Immature natural killer cell (primary cell): ENCODE data around the gene AKT2. TPM values are rescaled to one million over a fixed set of nuclear protein-coding genes. Genes with fewer than 3 reads are reported as not detected.

Experiments
- DNase-seq, 3 donors: peaks; one replicate each; pipeline ENCODE4 v3.0.0; 2022; ENCODE audit warnings: mixed read lengths in 1 of 3
- H3K27ac Mint-ChIP-seq, 6 donors: one replicate each; pipeline ENCODE4 v1.8.0; 2020; ENCODE audit warnings: mixed read lengths in 6 of 6, mild to moderate bottlenecking in 5 of 6, inconsistent platforms in 4 of 6, moderate library complexity in 3 of 6
- H3K27me3 Mint-ChIP-seq, 3 donors: one replicate each; pipeline ENCODE4 v1.8.0; 2020 to 2021; ENCODE audit warnings: low read depth in 3 of 3, mild to moderate bottlenecking in 3 of 3, mixed read lengths in 3 of 3, moderate library complexity in 3 of 3, inconsistent platforms in 1 of 3
- H3K36me3 Mint-ChIP-seq, 3 donors: one replicate each; pipeline ENCODE4 v1.8.0; 2020; ENCODE audit warnings: mixed read lengths in 3 of 3, inconsistent platforms in 2 of 3, mild to moderate bottlenecking in 2 of 3
- H3K4me1 Mint-ChIP-seq, 2 donors: one replicate each; pipeline ENCODE4 v1.8.0; 2020; ENCODE audit warnings: inconsistent platforms in 2 of 2, mild to moderate bottlenecking in 2 of 2, mixed read lengths in 2 of 2, moderate library complexity in 1 of 2
- H3K4me3 Mint-ChIP-seq, 5 donors: one replicate each; pipeline ENCODE4 v1.8.0; 2020; ENCODE audit warnings: mild to moderate bottlenecking in 5 of 5, mixed read lengths in 5 of 5, inconsistent platforms in 3 of 5, moderate library complexity in 3 of 5
- H3K9me3 Mint-ChIP-seq, 6 donors: one replicate each; pipeline ENCODE4 v1.8.0; 2020; ENCODE audit warnings: mild to moderate bottlenecking in 6 of 6, mixed read lengths in 6 of 6, inconsistent platforms in 4 of 6, moderate library complexity in 3 of 6
- polyA plus RNA-seq, 3 donors: library from polyadenylated mRNA; unstranded; fragments of 300-500 nt; fragmentation: Illumina TruSeq; gene quantifications; one replicate each; pipeline ENCODE4 v1.2.3, GENCODE V29; 2021

The AKT2 gene
- polyA plus RNA-seq, 3 donors from 2014 or later: 32.7 to 47.6 (median 34.4) TPM

- Mint-ChIP-seq H3K36me3 (peaks cover 4 to 23% (median 6%) of the 10 kb centered on the region in 3 donors), H3K27me3 (peaks cover 0 to 3% (median 0%) of the 10 kb centered on the region in 3 donors), H3K4me3 (no peak overlapping the region), H3K9me3 (no peaks in the 10 kb centered on the region), H3K27ac (peak overlapping the region in 3 of 6 donors; percentile 40 to 76 (median 40)), H3K4me1 (peaks cover 27 to 69% of the 10 kb centered on the region in 2 donors)
- DNase-seq: no peak
Measured at GRCh38 chr19:40249781-40250180, 35.4 kb downstream of the AKT2 start.

DNA sequence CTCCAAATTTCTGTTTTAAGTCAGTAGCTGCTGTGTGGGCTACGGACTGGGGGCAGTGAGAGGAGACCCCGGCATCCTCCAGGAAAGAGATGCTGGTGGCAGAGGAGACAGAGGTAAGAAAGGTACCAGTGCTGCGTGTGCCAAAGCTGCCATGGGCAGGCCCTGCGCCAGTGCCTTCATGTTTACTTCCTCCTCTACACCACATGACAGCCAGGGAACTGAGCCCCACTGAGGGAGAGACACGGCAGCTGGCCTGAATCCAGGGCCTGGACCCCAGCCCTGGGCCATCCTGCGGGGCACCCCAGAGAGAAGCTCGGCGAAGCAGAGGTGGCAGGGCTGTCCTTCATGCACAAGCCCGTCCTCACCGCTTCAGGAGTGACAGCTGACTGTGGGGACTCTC is 35.9 kb downstream of the AKT2 start:
- H3K27ac Mint-ChIP-seq: peak overlapping the region in 1 of 6 donors; percentile 76
- H3K9me3 Mint-ChIP-seq: no peaks in the 10 kb centered on the region
- peaks cover 0 to 3% (median 0%) of the 10 kb centered on the region in 3 donors for H3K27me3 Mint-ChIP-seq
- DNase-seq: no peak
- H3K36me3 Mint-ChIP-seq: peaks cover 4 to 21% (median 4%) of the 10 kb centered on the region in 3 donors
- H3K4me3 Mint-ChIP-seq: no peak overlapping the region
- H3K4me1 Mint-ChIP-seq: peaks cover 27 to 75% of the 10 kb centered on the region in 2 donors

DNA sequence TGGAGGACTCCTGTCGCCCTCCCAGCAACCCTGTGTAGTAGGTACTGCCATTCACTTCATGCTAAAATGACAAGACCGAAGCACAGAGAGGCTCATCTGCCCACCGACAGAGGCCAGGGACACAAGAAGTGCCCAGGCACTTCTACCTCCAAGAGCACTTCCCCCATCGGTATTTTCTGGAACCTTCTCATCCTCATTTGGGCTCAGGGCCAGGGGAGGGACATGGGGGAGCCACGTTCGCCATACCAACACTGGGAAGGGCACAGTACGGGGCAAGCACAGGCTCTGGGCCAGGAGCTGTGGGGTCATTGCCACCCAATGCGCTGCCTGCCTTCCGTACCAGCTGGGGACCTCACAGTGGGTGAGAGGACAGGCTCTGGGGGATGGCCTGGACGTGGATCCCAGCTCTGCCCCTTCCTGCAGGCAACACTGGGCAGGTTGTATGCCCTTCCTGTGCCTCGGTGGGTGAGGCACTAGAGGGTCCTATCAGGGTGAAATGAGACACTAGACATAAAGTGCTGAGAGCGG is 37.3 kb downstream of the AKT2 start:
- Mint-ChIP-seq H3K27ac (peak overlapping the region in 2 of 6 donors; percentile 35 to 36), H3K36me3 (peaks cover 4 to 9% (median 4%) of the 10 kb centered on the region in 3 donors), H3K4me1 (peaks cover 24 to 63% of the 10 kb centered on the region in 2 donors), H3K27me3 (peaks cover 0 to 1% (median 0%) of the 10 kb centered on the region in 3 donors), H3K4me3 (no peak overlapping the region), H3K9me3 (no peaks in the 10 kb centered on the region)
- DNase-seq: no peak

- no peak for DNase-seq
- Mint-ChIP-seq H3K4me1 (peaks cover 19 to 57% of the 10 kb centered on the region in 2 donors), H3K4me3 (no peak overlapping the region), H3K27ac (peak overlapping the region in 1 of 6 donors; percentile 35), H3K9me3 (no peaks in the 10 kb centered on the region), H3K27me3 (peaks cover 0 to 1% (median 0%) of the 10 kb centered on the region in 3 donors), H3K36me3 (peaks cover 4% of the 10 kb centered on the region in 3 donors)
Measured at GRCh38 chr19:40247178-40247577, 38.0 kb downstream of the AKT2 start.

GRCh38 chr19:40246292-40247073 is 38.7 kb downstream of the AKT2 start:
- no peaks in the 10 kb centered on the region for H3K9me3 Mint-ChIP-seq
- peaks cover 0 to 1% (median 0%) of the 10 kb centered on the region in 3 donors for H3K27me3 Mint-ChIP-seq
- H3K27ac Mint-ChIP-seq: peak overlapping the region in 2 of 6 donors; percentile 8 to 18
- no peak for DNase-seq
- H3K4me1 Mint-ChIP-seq: peaks cover 16 to 50% of the 10 kb centered on the region in 2 donors
- peaks cover 2 to 4% (median 4%) of the 10 kb centered on the region in 3 donors for H3K36me3 Mint-ChIP-seq
- no peak overlapping the region for H3K4me3 Mint-ChIP-seq

DNA sequence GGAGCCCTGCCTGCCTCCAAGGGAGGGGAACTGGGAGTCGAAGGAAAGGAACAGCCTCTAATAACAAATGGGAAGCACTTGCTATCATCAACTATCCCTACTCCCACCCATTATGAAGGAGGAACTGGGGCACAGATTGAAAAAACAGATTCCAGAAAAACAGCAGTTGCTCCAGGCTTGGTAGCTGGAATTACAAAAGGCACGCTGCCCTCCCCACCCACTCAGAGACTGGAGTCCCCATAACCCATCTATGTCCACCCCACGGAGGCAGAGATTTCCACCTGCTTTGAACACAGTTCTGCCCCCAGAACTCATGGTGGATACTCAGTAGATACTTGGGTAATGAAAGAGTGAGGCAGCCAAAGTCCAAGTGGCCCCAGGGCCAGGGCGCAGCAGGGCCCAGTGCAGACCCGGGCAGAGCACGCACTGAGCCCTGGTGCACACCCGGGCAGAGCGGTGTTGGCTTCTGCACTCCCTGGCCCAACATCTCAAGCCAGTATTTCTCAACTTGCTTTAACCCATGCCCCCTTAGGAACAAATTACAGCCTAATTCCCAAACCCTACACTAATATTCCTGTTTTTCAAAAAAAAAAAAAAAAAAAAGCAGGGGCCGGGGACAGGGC is 39.5 kb downstream of the AKT2 start:
- Mint-ChIP-seq H3K27ac (peak overlapping the region in 1 of 6 donors; percentile 56), H3K4me1 (peaks cover 13 to 44% of the 10 kb centered on the region in 2 donors), H3K36me3 (peaks cover 0 to 8% (median 4%) of the 10 kb centered on the region in 3 donors), H3K4me3 (no peak overlapping the region), H3K9me3 (no peaks in the 10 kb centered on the region), H3K27me3 (peaks cover 0 to 4% (median 0%) of the 10 kb centered on the region in 3 donors)
- no peak for DNase-seq

GRCh38 chr19:40244579-40245317 is 40.4 kb downstream of the AKT2 start:
- no peak for DNase-seq
- Mint-ChIP-seq H3K4me3 (no peak overlapping the region), H3K27ac (peak overlapping the region in 3 of 6 donors; percentile 9 to 56 (median 23)), H3K4me1 (peaks cover 12 to 39% of the 10 kb centered on the region in 2 donors), H3K9me3 (no peaks in the 10 kb centered on the region), H3K27me3 (peaks cover 0 to 3% (median 0%) of the 10 kb centered on the region in 3 donors), H3K36me3 (peaks cover 0 to 10% (median 3%) of the 10 kb centered on the region in 3 donors)

DNA sequence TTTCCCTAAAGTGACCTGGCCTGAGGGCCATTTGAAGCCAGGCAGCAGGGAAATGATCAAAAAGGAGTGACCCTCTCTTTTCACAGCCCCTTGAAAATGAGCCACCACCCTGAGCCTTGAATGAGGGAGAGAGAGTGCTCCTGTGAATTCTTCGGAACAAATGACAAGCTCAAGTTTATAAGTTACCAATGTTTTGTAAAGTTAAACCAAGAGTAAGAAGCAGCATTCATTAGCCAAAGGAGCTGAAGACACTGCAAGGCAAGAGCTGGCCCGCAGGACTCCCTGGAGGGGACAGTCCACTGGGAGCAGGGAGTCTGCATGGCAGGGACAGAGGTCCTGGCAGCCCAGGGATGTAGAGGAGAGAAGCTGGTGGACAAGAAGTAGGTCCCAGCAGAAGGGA is 42.0 kb downstream of the AKT2 start:
- peaks cover 0 to 3% (median 2%) of the 10 kb centered on the region in 3 donors for H3K27me3 Mint-ChIP-seq
- no peak for DNase-seq
- H3K4me3 Mint-ChIP-seq: no peak overlapping the region
- H3K9me3 Mint-ChIP-seq: no peaks in the 10 kb centered on the region
- peaks cover 8 to 32% of the 10 kb centered on the region in 2 donors for H3K4me1 Mint-ChIP-seq
- peaks cover 0 to 15% (median under 1%) of the 10 kb centered on the region in 3 donors for H3K36me3 Mint-ChIP-seq
- no peak overlapping the region for H3K27ac Mint-ChIP-seq

DNA sequence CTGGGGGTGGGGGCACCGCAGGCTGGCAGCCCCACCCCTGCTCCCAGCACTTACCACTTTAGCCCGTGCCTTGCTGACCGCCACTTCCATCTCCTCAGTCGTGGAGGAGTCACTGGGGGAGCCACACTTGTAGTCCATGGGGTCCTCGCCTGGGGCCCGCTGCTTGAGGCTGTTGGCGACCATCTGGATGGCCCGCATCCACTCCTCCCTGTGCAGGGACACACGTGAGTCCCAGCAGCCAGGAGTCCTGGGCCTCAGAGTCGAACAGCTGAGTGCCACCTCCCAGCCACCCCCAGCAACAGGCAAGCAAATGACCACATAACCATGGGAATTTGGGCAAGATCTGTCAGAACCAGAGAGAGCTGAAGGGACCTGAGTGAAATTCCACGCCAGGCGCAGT is 42.7 kb downstream of the AKT2 start:
- H3K4me3 Mint-ChIP-seq: no peak overlapping the region
- H3K27me3 Mint-ChIP-seq: peaks cover 0 to 3% (median 3%) of the 10 kb centered on the region in 3 donors
- H3K4me1 Mint-ChIP-seq: peaks cover 4 to 25% of the 10 kb centered on the region in 2 donors
- H3K27ac Mint-ChIP-seq: no peak overlapping the region
- no peak for DNase-seq
- no peaks in the 10 kb centered on the region for H3K9me3 Mint-ChIP-seq
- peaks cover 0 to 15% (median 3%) of the 10 kb centered on the region in 3 donors for H3K36me3 Mint-ChIP-seq

GRCh38 chr19:40241809-40242384 is 43.2 kb downstream of the AKT2 start:
- H3K27me3 Mint-ChIP-seq: peaks cover 0 to 3% (median 3%) of the 10 kb centered on the region in 3 donors
- peak overlapping the region in 1 of 6 donors; percentile 12 for H3K27ac Mint-ChIP-seq
- H3K4me3 Mint-ChIP-seq: no peak overlapping the region
- no peak for DNase-seq
- H3K4me1 Mint-ChIP-seq: peaks cover 4 to 23% of the 10 kb centered on the region in 2 donors
- peaks cover 0 to 18% (median 5%) of the 10 kb centered on the region in 3 donors for H3K36me3 Mint-ChIP-seq
- peaks cover 0 to under 1% (median 0%) of the 10 kb centered on the region in 6 donors for H3K9me3 Mint-ChIP-seq

GRCh38 chr19:40241125-40241808 is 43.9 kb downstream of the AKT2 start:
- peaks cover 0 to 2% (median 0%) of the 10 kb centered on the region in 6 donors for H3K9me3 Mint-ChIP-seq
- no peak for DNase-seq
- H3K4me1 Mint-ChIP-seq: peaks cover 4 to 19% of the 10 kb centered on the region in 2 donors
- H3K36me3 Mint-ChIP-seq: peaks cover 0 to 21% (median 6%) of the 10 kb centered on the region in 3 donors
- peaks cover 0 to 3% (median 3%) of the 10 kb centered on the region in 3 donors for H3K27me3 Mint-ChIP-seq
- no peak overlapping the region for H3K4me3 Mint-ChIP-seq
- H3K27ac Mint-ChIP-seq: no peak overlapping the region

DNA sequence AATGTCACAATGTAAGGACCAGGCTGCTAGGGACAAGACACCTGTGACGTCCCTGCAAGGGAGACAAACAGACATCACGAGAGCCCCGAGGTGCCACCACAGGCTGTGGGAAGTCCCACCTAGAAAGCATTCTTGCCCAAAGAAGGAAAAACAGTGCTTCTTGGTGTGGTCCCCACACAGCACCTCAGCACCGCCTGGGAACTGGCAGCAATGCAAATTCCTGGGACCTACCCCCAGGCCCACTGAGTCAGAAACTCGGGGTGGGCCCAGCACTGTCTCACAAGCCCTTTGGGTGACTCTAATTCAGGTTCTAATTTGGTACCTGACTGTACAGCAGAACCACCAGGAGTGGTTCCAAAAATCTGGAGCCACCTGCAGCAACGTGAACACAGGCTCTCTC is 44.8 kb downstream of the AKT2 start:
- H3K27me3 Mint-ChIP-seq: peaks cover 0 to 3% (median 3%) of the 10 kb centered on the region in 3 donors
- H3K9me3 Mint-ChIP-seq: peaks cover 0 to 2% (median 0%) of the 10 kb centered on the region in 6 donors
- no peak overlapping the region for H3K27ac Mint-ChIP-seq
- DNase-seq: no peak
- peaks cover 0 to 21% (median 6%) of the 10 kb centered on the region in 3 donors for H3K36me3 Mint-ChIP-seq
- H3K4me1 Mint-ChIP-seq: peaks cover 4 to 13% of the 10 kb centered on the region in 2 donors
- H3K4me3 Mint-ChIP-seq: no peak overlapping the region
